Fibroblast of lung (primary cell): Measurements from ENCODE around the gene GAL3ST2. TPM values are rescaled to one million over a fixed set of nuclear protein-coding genes. Genes with fewer than 3 reads are reported as not detected.

Experiments used
- DNase-seq, 2 donors: peaks; one replicate each; pipeline versions ENCODE4 v3.0.0 to v3.0.0-alpha.2; 2010; ENCODE audit warnings: low read depth in 2 of 2
- H2AFZ ChIP-seq: 2 replicates; pipeline ENCODE4 v1.5.1; 2012; ENCODE audit warnings: low read length, control low read depth, inconsistent platforms
- H3K27ac ChIP-seq: 2 replicates; pipeline ENCODE4 v1.5.1; 2011; ENCODE audit warnings: low read length, control low read depth; ENCODE audit not compliant: insufficient read depth
- H3K27me3 ChIP-seq: 2 replicates; pipeline ENCODE4 v1.5.1; 2011; ENCODE audit warnings: mild to moderate bottlenecking, low read length; ENCODE audit not compliant: control insufficient read depth, insufficient read depth
- H3K36me3 ChIP-seq: 2 replicates; pipeline ENCODE4 v1.5.1; 2011; ENCODE audit warnings: low read length; ENCODE audit not compliant: control insufficient read depth, insufficient read depth
- H3K4me1 ChIP-seq: 2 replicates; pipeline ENCODE4 v1.5.1; 2011; ENCODE audit warnings: low read length; ENCODE audit not compliant: control insufficient read depth, insufficient read depth; ENCODE audit errors: extremely low read depth
- H3K4me2 ChIP-seq: 2 replicates; pipeline ENCODE4 v1.5.1; 2011; ENCODE audit warnings: low read length, control low read depth; ENCODE audit not compliant: insufficient read depth; ENCODE audit errors: extremely low read depth
- H3K4me3 ChIP-seq, 4 experiments: fragments of 200-600 bp in 1 of 4; sonication (generic) in 1 of 4; replicated peaks in 1 of 4; 2 replicates each; pipeline ENCODE4 v1.5.1; 2011 to 2016; ENCODE audit warnings: low read length in 4 of 4, low read depth in 3 of 4, mild to moderate bottlenecking in 3 of 4, control low read depth in 2 of 4, inconsistent platforms in 1 of 4, mixed read lengths in 1 of 4; ENCODE audit not compliant: insufficient read depth in 1 of 4; ENCODE audit errors: control extremely low read depth in 1 of 4
- H3K79me2 ChIP-seq: 2 replicates; pipeline ENCODE4 v1.5.1; 2012; ENCODE audit warnings: mild to moderate bottlenecking, low read length, inconsistent platforms; ENCODE audit not compliant: control insufficient read depth, insufficient read depth
- H3K9ac ChIP-seq: 2 replicates; pipeline ENCODE4 v1.5.1; 2011; ENCODE audit warnings: mild to moderate bottlenecking, low read length, control low read depth; ENCODE audit not compliant: insufficient read depth
- H3K9me3 ChIP-seq: 2 replicates; pipeline ENCODE4 v1.5.1; 2012; ENCODE audit warnings: low read depth, low read length; ENCODE audit not compliant: control insufficient read depth, insufficient read depth
- H4K20me1 ChIP-seq: 2 replicates; pipeline ENCODE4 v1.5.1; 2011; ENCODE audit warnings: low read length; ENCODE audit not compliant: control insufficient read depth, insufficient read depth; ENCODE audit errors: extremely low read depth
- EZH2 ChIP-seq: IDR thresholded peaks from 2 replicates; pipeline ENCODE4 v1.5.1; 2012; ENCODE audit warnings: low read length, control low read depth, mild to moderate bottlenecking; ENCODE audit errors: missing control alignments
- polyA plus RNA-seq, 2 donors: library from polyadenylated mRNA; depleted of rRNA in 1 of 2; stranded (reverse) in 1 of 2; unstranded in 1 of 2; fragments of >200 nt; gene quantifications; 2 replicates each; pipeline ENCODE4 v1.2.1, GENCODE V29; 2011 to 2012; ENCODE audit warnings: missing spikeins in 1 of 2
- total RNA-seq: library from RNA; depleted of rRNA; stranded (reverse); fragments of >200 nt; gene quantifications from 2 replicates; pipeline ENCODE4 v1.2.1, GENCODE V29; 2014
- TF ChIP-seq, protein P1 (sequence below), 2 donors: IDR thresholded peaks in 1 of 2; conservative IDR thresholded peaks in 1 of 2; 1 replicate in 1 of 2; 2 replicates in 1 of 2; pipeline ENCODE4 v1.5.1; 2011 to 2012; ENCODE audit warnings: low read length in 2 of 2, control low read depth in 1 of 2, inconsistent platforms in 1 of 2, low read depth in 1 of 2, mild to moderate bottlenecking in 1 of 2

GAL3ST2 gene
- total and polyA plus RNA-seq, 2 donors (not counting 1 experiment from before 2014, with no cell fraction given) = 0.17 TPM; not detected in 1

GRCh38 chr2:241811952-241812729, 35.5 kb downstream of the GAL3ST2 start:
- H3K27me3 ChIP-seq = no peaks in the 10 kb centered on the region
- TF ChIP-seq EZH2 = no peak
- TF ChIP-seq, protein P1, sequence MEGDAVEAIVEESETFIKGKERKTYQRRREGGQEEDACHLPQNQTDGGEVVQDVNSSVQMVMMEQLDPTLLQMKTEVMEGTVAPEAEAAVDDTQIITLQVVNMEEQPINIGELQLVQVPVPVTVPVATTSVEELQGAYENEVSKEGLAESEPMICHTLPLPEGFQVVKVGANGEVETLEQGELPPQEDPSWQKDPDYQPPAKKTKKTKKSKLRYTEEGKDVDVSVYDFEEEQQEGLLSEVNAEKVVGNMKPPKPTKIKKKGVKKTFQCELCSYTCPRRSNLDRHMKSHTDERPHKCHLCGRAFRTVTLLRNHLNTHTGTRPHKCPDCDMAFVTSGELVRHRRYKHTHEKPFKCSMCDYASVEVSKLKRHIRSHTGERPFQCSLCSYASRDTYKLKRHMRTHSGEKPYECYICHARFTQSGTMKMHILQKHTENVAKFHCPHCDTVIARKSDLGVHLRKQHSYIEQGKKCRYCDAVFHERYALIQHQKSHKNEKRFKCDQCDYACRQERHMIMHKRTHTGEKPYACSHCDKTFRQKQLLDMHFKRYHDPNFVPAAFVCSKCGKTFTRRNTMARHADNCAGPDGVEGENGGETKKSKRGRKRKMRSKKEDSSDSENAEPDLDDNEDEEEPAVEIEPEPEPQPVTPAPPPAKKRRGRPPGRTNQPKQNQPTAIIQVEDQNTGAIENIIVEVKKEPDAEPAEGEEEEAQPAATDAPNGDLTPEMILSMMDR (conservative IDR thresholded peaks at IDR 0.05 in 1 of 2, IDR thresholded peaks at IDR 0.05 in 1 of 2; ENCODE audit: low read depth in 1 of 2, low read length in 2 of 2) = no peak
- no peak overlapping the region for H2AFZ ChIP-seq
- no peaks in the 10 kb centered on the region for H3K4me1 ChIP-seq
- H3K79me2 ChIP-seq = no peaks in the 10 kb centered on the region
- H3K4me3 ChIP-seq = no peak overlapping the region
- no peaks in the 10 kb centered on the region for H3K36me3 ChIP-seq
- no peak for DNase-seq
- H3K9me3 ChIP-seq = no peaks in the 10 kb centered on the region
- H3K4me2 ChIP-seq = no peak overlapping the region
- H3K27ac ChIP-seq = no peak overlapping the region
- no peak overlapping the region for H3K9ac ChIP-seq
- no peaks in the 10 kb centered on the region for H4K20me1 ChIP-seq

DNA sequence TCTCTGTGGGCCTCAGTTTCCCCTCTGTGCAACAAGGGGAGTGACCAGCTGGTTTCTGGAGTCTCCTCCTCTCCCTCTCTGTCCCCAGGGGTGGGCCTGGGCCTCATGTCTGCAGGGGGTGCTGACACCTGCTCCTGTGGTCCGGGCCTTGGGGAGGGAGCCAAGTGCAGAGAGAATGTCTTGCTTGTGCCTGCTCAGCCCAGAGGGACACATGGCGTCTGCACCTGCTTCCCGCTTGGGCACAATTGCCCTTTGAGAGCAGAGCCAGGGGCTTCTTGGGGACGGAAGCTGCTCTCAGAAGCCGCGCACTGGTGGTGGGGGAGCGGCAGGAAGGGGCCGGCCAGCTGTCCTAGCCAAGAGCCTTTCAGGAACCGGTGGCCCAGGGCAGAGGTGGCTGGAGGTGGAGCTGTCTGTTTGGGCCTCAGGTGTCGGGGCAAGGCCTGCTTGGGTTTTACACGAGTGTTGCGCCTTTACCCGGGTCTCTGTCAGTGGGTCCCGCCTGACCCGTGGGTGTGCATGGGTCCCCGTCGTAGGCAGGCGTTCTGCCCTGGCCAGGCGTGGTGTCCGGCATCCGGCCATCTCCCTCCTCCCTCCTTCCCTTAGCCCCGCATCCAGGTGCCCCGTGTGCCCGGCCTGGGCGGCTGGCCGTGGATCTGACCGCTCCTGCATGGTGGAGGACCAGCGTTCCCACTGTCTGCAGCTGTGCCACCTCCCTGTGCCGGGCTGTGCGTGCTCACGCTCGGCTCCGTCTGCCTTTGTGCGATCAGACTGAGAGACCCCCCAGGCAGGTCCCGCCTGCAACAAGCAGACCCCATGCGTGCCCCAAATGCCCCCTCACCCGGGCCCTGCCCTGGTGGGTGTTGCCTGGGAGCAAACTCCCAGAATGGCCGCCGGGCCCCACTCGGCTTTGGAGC, 36.4 kb downstream of the GAL3ST2 start:
- H3K27ac ChIP-seq = no peak overlapping the region
- no peaks in the 10 kb centered on the region for H3K36me3 ChIP-seq
- no peak overlapping the region for H3K4me3 ChIP-seq
- no peaks in the 10 kb centered on the region for H3K9me3 ChIP-seq
- no peak overlapping the region for H2AFZ ChIP-seq
- no peak overlapping the region for H3K9ac ChIP-seq
- no peaks in the 10 kb centered on the region for H3K79me2 ChIP-seq
- no peaks in the 10 kb centered on the region for H4K20me1 ChIP-seq
- H3K27me3 ChIP-seq = no peaks in the 10 kb centered on the region
- H3K4me2 ChIP-seq = no peak overlapping the region
- no peak for DNase-seq
- H3K4me1 ChIP-seq = no peaks in the 10 kb centered on the region
- no peak for TF ChIP-seq EZH2
- TF ChIP-seq, protein P1 (conservative IDR thresholded peaks at IDR 0.05 in 1 of 2, IDR thresholded peaks at IDR 0.05 in 1 of 2; ENCODE audit: low read depth in 1 of 2, low read length in 2 of 2) = no peak
